ENCODE data around the gene ZNF91.
"Not testable (repeated sequence)": the region's sequence is repeated elsewhere in the genome, so short reads cannot be mapped to it uniquely, and the experiment has no call there.

Gene ZNF91

GRCh38 chr19:23318941-23319340 lies 76.3 kb downstream of the ZNF91 start:
- DNase-seq (ENCODE audit: low spot score): not testable (repeated sequence)

- no peak for DNase-seq (ENCODE audit: low spot score)
Measured at GRCh38 chr19:23318143-23318542, 77.1 kb downstream of the ZNF91 start.

GRCh38 chr19:23315286-23315685 lies 80.0 kb downstream of the ZNF91 start:
- no peak for DNase-seq (ENCODE audit: low spot score)

GRCh38 chr19:23314505-23315251 lies 80.6 kb downstream of the ZNF91 start:
- no peak for DNase-seq (ENCODE audit: low spot score)

- DNase-seq (ENCODE audit: low spot score): no peak
Measured at GRCh38 chr19:23313196-23313595, 82.1 kb downstream of the ZNF91 start.

- DNase-seq (ENCODE audit: low spot score): no peak
Measured at GRCh38 chr19:23312515-23312914, 82.8 kb downstream of the ZNF91 start.

GRCh38 chr19:23311551-23311950 lies 83.7 kb downstream of the ZNF91 start:
- DNase-seq (ENCODE audit: low spot score): no peak

- no peak for DNase-seq (ENCODE audit: low spot score)
Measured at GRCh38 chr19:23310729-23311211, 84.5 kb downstream of the ZNF91 start.

- no peak for DNase-seq (ENCODE audit: low spot score)
Measured at GRCh38 chr19:23309926-23310325, 85.3 kb downstream of the ZNF91 start.

GRCh38 chr19:23305555-23305954 lies 89.7 kb downstream of the ZNF91 start:
- peak; percentile 49 for DNase-seq (ENCODE audit: low spot score)

- DNase-seq (ENCODE audit: low spot score): no peak
Measured at GRCh38 chr19:23304238-23304637, 91.0 kb downstream of the ZNF91 start.

- no peak for DNase-seq (ENCODE audit: low spot score)
Measured at GRCh38 chr19:23294141-23294540, 101.1 kb downstream of the ZNF91 start.

GRCh38 chr19:23289966-23290365 lies 105.3 kb downstream of the ZNF91 start:
- not testable (repeated sequence) for DNase-seq (ENCODE audit: low spot score)
